HepG2 (cell line): ENCODE results near the gene CRNKL1. TPM values are rescaled to one million over a fixed set of nuclear protein-coding genes. Genes with fewer than 3 reads are reported as not detected.

Experiments
- CREB1 ChIP-seq, 2 experiments: fragments of 450-650 bp in 1 of 2; IDR thresholded peaks; 2 replicates each; pipeline ENCODE4 v1.6.1; 2016 to 2017; ENCODE audit warnings: control low read depth in 1 of 2, mild to moderate bottlenecking in 1 of 2, missing compliant biosample characterization in 1 of 2, missing genetic modification characterization in 1 of 2
- EP300 ChIP-seq, 3 experiments: sonication (generic) in 1 of 3; formaldehyde crosslinking in 1 of 3; IDR thresholded peaks; 2 replicates each; pipeline versions ENCODE4 v1.5.1 to v1.6.1; 2011 to 2020; ENCODE audit warnings: low read depth in 2 of 3, low read length in 2 of 3, borderline replicate concordance in 1 of 3, improper control_type of control experiment in 1 of 3, mild to moderate bottlenecking in 1 of 3, missing genetic modification reagents in 1 of 3, moderate library complexity in 1 of 3
- ERF ChIP-seq: IDR thresholded peaks from 2 replicates; pipeline ENCODE4 v1.6.1; 2018; ENCODE audit warnings: missing biosample characterization, missing genetic modification reagents
- FOXP1 ChIP-seq, 2 experiments: fragments of 450-650 bp in 1 of 2; IDR thresholded peaks; 2 replicates each; pipeline ENCODE4 v1.6.1; 2017 to 2018; ENCODE audit warnings: antibody characterized with exemption in 1 of 2
- GATAD2A ChIP-seq: IDR thresholded peaks from 2 replicates; pipeline ENCODE4 v1.6.1; 2016
- HDAC1 ChIP-seq: sonication (generic); formaldehyde crosslinking; IDR thresholded peaks from 2 replicates; pipeline ENCODE4 v1.5.1; 2020; ENCODE audit warnings: mild to moderate bottlenecking, missing genetic modification reagents
- HHEX ChIP-seq: IDR thresholded peaks from 2 replicates; pipeline ENCODE4 v1.6.1; 2016; ENCODE audit warnings: control low read depth
- HMG20A ChIP-seq: IDR thresholded peaks from 2 replicates; pipeline ENCODE4 v1.6.1; 2016; ENCODE audit warnings: borderline replicate concordance
- POGZ ChIP-seq: sonication (generic); formaldehyde crosslinking; IDR thresholded peaks from 2 replicates; pipeline ENCODE4 v1.4.0; 2020; ENCODE audit warnings: mild to moderate bottlenecking, missing genetic modification reagents
- ZKSCAN5 ChIP-seq: sonication (generic); formaldehyde crosslinking; IDR thresholded peaks from 2 replicates; pipeline ENCODE4 v1.5.1; 2020; ENCODE audit warnings: mild to moderate bottlenecking, missing genetic modification reagents
- ZNF317 ChIP-seq: sonication (generic); formaldehyde crosslinking; IDR thresholded peaks from 2 replicates; pipeline ENCODE4 v1.5.0; 2020; ENCODE audit warnings: mild to moderate bottlenecking, missing genetic modification reagents
- ZNF652 ChIP-seq: IDR thresholded peaks from 2 replicates; pipeline ENCODE4 v1.6.1; 2016; ENCODE audit warnings: low read depth, borderline replicate concordance
- ZNF761 ChIP-seq: sonication (generic); formaldehyde crosslinking; conservative IDR thresholded peaks from 2 replicates; pipeline ENCODE4 v1.4.0; 2020; ENCODE audit warnings: mild to moderate bottlenecking, missing genetic modification reagents
- ZNF776 ChIP-seq: sonication (generic); formaldehyde crosslinking; IDR thresholded peaks from 2 replicates; pipeline ENCODE4 v1.4.0; 2020; ENCODE audit warnings: mild to moderate bottlenecking, missing genetic modification reagents
- polyA plus RNA-seq, 8 experiments: library from polyadenylated mRNA; depleted of rRNA in 3 of 8; stranded (reverse) in 7 of 8; unstranded in 1 of 8; fragments of >200 nt; fragmentation: Illumina TruSeq in 4 of 8; extraction: Trizol in 4 of 8; gene quantifications; 2 replicates each; pipeline versions ENCODE4 v1.2.1 to v1.2.3, GENCODE V29; 2011 to 2016; ENCODE audit warnings: low read depth in 4 of 8, missing spikeins in 1 of 8, mixed read lengths in 1 of 8; ENCODE audit not compliant: insufficient read depth in 1 of 8
- total RNA-seq, 5 experiments: library from RNA; depleted of rRNA; stranded (reverse); fragments of >200 nt; fragmentation: Illumina TruSeq; extraction: Trizol; gene quantifications; 2 replicates each; pipeline ENCODE4 v1.2.3, GENCODE V29; 2016; ENCODE audit warnings: low read depth in 1 of 5
- TF ChIP-seq, protein P1 (sequence below): IDR thresholded peaks from 2 replicates; pipeline ENCODE4 v1.6.1; 2016; ENCODE audit warnings: missing compliant biosample characterization, missing genetic modification reagents, borderline replicate concordance
- TF ChIP-seq, protein P2 (sequence below): sonication (generic); IDR thresholded peaks from 2 replicates; pipeline ENCODE4 v1.6.1; 2016; ENCODE audit warnings: low read depth, borderline replicate concordance
- TF ChIP-seq, protein P3 (sequence below): sonication (generic); formaldehyde crosslinking; IDR thresholded peaks from 2 replicates; pipeline ENCODE4 v1.4.0; 2020; ENCODE audit warnings: missing genetic modification reagents
- TF ChIP-seq, protein P4 (sequence below): sonication (generic); formaldehyde crosslinking; IDR thresholded peaks from 2 replicates; pipeline ENCODE4 v1.4.0; 2020; ENCODE audit warnings: missing genetic modification reagents
- TF ChIP-seq, protein P5 (sequence below): IDR thresholded peaks from 2 replicates; pipeline ENCODE4 v1.6.1; 2012; ENCODE audit warnings: low read depth, low read length, improper control_type of control experiment
- TF ChIP-seq, protein P6 (sequence below): sonication (generic); formaldehyde crosslinking; IDR thresholded peaks from 2 replicates; pipeline ENCODE4 v1.4.0; 2020; ENCODE audit warnings: missing genetic modification reagents, borderline replicate concordance

CRNKL1 gene
- total and polyA plus RNA-seq, 2 of the 13 experiments (the other 11 are each of a cell fraction or from before 2014, with no cell fraction given), result 12.3 to 64.5 TPM

DNA sequence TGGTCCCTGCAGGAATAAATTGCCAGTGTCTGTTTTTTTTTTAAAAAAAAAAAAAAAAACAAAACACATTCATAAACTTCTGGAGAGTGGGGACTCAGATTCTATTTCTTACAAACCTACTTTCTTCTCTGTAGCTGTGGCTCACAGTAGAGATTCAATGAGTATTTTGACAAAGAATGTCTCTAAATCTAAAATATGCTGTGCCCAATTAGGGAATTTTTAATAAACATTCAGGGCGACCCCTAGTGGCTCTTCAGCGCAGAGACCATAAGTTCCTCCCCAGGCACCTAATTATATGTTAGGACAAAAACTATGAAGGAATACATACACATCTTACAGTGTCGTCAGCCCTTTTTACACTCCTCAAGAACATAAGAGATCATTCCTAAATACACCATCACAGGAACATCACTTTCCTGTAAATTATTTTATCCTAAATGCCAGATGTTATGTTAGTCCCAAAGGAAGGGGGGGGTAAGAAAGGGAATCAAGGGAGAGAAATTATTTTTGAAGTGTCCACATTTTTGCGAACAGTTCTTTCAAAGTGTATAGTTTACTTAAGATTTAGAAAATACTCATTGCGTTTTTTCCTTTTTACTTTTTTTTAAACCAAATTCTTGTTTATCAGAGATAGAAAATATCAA, 56.9 kb downstream of the CRNKL1 start (continued):
- no peak for TF ChIP-seq CREB1 (IDR thresholded peaks at IDR 0.05)
- no peak for TF ChIP-seq CREB1 (CRISPR knock-in tag; IDR thresholded peaks at IDR 0.05)
- TF ChIP-seq GATAD2A (CRISPR knock-in tag), result peak; percentile 37; the same call in 1 of the 2 replicates
- TF ChIP-seq, protein P1, sequence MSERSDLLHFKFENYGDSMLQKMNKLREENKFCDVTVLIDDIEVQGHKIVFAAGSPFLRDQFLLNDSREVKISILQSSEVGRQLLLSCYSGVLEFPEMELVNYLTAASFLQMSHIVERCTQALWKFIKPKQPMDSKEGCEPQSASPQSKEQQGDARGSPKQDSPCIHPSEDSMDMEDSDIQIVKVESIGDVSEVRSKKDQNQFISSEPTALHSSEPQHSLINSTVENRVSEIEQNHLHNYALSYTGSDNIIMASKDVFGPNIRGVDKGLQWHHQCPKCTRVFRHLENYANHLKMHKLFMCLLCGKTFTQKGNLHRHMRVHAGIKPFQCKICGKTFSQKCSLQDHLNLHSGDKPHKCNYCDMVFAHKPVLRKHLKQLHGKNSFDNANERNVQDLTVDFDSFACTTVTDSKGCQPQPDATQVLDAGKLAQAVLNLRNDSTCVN (CRISPR knock-in tag), result no peak
- TF ChIP-seq, protein P2, sequence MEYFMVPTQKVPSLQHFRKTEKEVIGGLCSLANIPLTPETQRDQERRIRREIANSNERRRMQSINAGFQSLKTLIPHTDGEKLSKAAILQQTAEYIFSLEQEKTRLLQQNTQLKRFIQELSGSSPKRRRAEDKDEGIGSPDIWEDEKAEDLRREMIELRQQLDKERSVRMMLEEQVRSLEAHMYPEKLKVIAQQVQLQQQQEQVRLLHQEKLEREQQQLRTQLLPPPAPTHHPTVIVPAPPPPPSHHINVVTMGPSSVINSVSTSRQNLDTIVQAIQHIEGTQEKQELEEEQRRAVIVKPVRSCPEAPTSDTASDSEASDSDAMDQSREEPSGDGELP, result no peak
- 0 out of 2 replicates have a peak, but pooled peaks have one; percentile 20 for TF ChIP-seq HMG20A (CRISPR knock-in tag)
- TF ChIP-seq, protein P3, sequence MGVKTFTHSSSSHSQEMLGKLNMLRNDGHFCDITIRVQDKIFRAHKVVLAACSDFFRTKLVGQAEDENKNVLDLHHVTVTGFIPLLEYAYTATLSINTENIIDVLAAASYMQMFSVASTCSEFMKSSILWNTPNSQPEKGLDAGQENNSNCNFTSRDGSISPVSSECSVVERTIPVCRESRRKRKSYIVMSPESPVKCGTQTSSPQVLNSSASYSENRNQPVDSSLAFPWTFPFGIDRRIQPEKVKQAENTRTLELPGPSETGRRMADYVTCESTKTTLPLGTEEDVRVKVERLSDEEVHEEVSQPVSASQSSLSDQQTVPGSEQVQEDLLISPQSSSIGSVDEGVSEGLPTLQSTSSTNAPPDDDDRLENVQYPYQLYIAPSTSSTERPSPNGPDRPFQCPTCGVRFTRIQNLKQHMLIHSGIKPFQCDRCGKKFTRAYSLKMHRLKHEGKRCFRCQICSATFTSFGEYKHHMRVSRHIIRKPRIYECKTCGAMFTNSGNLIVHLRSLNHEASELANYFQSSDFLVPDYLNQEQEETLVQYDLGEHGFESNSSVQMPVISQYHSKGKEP (CRISPR knock-in tag), result no peak
- no peak for TF ChIP-seq ERF (CRISPR knock-in tag)
- TF ChIP-seq, protein P4, sequence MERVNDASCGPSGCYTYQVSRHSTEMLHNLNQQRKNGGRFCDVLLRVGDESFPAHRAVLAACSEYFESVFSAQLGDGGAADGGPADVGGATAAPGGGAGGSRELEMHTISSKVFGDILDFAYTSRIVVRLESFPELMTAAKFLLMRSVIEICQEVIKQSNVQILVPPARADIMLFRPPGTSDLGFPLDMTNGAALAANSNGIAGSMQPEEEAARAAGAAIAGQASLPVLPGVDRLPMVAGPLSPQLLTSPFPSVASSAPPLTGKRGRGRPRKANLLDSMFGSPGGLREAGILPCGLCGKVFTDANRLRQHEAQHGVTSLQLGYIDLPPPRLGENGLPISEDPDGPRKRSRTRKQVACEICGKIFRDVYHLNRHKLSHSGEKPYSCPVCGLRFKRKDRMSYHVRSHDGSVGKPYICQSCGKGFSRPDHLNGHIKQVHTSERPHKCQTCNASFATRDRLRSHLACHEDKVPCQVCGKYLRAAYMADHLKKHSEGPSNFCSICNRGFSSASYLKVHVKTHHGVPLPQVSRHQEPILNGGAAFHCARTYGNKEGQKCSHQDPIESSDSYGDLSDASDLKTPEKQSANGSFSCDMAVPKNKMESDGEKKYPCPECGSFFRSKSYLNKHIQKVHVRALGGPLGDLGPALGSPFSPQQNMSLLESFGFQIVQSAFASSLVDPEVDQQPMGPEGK (CRISPR knock-in tag), result 0 out of 2 replicates have a peak, but pooled peaks have one; percentile 31
- TF ChIP-seq ZKSCAN5, result no peak
- TF ChIP-seq FOXP1 (IDR thresholded peaks at IDR 0.05), result no peak
- TF ChIP-seq FOXP1 (CRISPR knock-in tag; IDR thresholded peaks at IDR 0.05), result no peak
- TF ChIP-seq, protein P5, sequence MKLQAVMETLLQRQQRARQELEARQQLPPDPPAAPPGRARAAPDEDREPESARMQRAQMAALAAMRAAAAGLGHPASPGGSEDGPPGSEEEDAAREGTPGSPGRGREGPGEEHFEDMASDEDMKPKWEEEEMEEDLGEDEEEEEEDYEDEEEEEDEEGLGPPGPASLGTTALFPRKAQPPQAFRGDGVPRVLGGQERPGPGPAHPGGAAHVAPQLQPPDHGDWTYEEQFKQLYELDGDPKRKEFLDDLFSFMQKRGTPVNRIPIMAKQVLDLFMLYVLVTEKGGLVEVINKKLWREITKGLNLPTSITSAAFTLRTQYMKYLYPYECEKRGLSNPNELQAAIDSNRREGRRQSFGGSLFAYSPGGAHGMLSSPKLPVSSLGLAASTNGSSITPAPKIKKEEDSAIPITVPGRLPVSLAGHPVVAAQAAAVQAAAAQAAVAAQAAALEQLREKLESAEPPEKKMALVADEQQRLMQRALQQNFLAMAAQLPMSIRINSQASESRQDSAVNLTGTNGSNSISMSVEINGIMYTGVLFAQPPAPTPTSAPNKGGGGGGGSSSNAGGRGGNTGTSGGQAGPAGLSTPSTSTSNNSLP, result peak; percentile 70; the same call in 1 of the 2 replicates
- TF ChIP-seq ZNF776 (CRISPR knock-in tag), result no peak
- no peak for TF ChIP-seq EP300 (IDR thresholded peaks at IDR 0.05; ENCODE audit: low read depth in 2 of 2, low read length in 2 of 2)
- no peak for TF ChIP-seq EP300 (CRISPR knock-in tag; IDR thresholded peaks at IDR 0.05; ENCODE audit: borderline replicate concordance)
- TF ChIP-seq, protein P6, sequence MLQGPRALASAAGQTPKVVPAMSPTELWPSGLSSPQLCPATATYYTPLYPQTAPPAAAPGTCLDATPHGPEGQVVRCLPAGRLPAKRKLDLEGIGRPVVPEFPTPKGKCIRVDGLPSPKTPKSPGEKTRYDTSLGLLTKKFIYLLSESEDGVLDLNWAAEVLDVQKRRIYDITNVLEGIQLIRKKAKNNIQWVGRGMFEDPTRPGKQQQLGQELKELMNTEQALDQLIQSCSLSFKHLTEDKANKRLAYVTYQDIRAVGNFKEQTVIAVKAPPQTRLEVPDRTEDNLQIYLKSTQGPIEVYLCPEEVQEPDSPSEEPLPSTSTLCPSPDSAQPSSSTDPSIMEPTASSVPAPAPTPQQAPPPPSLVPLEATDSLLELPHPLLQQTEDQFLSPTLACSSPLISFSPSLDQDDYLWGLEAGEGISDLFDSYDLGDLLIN (CRISPR knock-in tag), result no peak
- TF ChIP-seq HHEX (CRISPR knock-in tag), result no peak
- TF ChIP-seq POGZ, result no peak
- no peak for TF ChIP-seq HDAC1 (CRISPR knock-in tag)
- no peak for TF ChIP-seq ZNF317
- TF ChIP-seq ZNF761, result no peak
- TF ChIP-seq ZNF652 (CRISPR knock-in tag), result no peak
